Measurements from ENCODE around the gene CYP2C9. TPM values are rescaled to one million over a fixed set of nuclear protein-coding genes. Genes with fewer than 3 reads are reported as not detected.

Gene CYP2C9
- total RNA-seq, 3 donors from 2014 or later: not detected

DNA sequence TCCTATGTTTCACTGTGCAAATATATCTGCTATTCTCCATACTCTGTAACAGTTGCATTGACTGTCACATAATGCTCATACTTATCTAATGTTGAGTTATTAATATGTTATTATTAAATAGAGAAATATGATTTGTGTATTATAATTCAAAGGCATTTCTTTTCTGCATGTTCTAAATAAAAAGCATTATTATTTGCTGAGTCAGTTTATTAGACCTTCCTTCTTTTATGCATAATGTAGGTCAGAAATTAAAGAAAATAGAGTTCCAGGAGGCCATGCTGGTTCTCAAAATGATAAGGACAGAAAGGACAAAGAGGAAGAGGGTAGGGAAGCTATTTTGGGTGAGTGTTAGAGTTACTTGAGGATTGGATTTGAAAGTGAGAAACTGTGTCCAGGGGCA is 50.7 kb downstream of the CYP2C9 start:
- no peak for DNase-seq (ENCODE audit: low spot score in 2 of 2)
- H3K36me3 ChIP-seq: no peaks in the 10 kb centered on the region
- no peak overlapping the region for H3K4me3 ChIP-seq
- TF ChIP-seq POLR2AphosphoS5 (IDR thresholded peaks at IDR 0.05): no peak
- TF ChIP-seq, protein P1, sequence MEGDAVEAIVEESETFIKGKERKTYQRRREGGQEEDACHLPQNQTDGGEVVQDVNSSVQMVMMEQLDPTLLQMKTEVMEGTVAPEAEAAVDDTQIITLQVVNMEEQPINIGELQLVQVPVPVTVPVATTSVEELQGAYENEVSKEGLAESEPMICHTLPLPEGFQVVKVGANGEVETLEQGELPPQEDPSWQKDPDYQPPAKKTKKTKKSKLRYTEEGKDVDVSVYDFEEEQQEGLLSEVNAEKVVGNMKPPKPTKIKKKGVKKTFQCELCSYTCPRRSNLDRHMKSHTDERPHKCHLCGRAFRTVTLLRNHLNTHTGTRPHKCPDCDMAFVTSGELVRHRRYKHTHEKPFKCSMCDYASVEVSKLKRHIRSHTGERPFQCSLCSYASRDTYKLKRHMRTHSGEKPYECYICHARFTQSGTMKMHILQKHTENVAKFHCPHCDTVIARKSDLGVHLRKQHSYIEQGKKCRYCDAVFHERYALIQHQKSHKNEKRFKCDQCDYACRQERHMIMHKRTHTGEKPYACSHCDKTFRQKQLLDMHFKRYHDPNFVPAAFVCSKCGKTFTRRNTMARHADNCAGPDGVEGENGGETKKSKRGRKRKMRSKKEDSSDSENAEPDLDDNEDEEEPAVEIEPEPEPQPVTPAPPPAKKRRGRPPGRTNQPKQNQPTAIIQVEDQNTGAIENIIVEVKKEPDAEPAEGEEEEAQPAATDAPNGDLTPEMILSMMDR (IDR thresholded peaks at IDR 0.05): no peak
- TF ChIP-seq POLR2A (IDR thresholded peaks at IDR 0.05): no peak
- no peaks in the 10 kb centered on the region for H3K4me1 ChIP-seq
- H3K27me3 ChIP-seq: no peaks in the 10 kb centered on the region
- peaks cover 3 to 27% of the 10 kb centered on the region in 2 donors for H3K9me3 ChIP-seq
- no peak overlapping the region for H3K27ac ChIP-seq
- intact Hi-C loops (cut with DNase I; ENCODE audit: low total_unique reads): no loop called here

DNA sequence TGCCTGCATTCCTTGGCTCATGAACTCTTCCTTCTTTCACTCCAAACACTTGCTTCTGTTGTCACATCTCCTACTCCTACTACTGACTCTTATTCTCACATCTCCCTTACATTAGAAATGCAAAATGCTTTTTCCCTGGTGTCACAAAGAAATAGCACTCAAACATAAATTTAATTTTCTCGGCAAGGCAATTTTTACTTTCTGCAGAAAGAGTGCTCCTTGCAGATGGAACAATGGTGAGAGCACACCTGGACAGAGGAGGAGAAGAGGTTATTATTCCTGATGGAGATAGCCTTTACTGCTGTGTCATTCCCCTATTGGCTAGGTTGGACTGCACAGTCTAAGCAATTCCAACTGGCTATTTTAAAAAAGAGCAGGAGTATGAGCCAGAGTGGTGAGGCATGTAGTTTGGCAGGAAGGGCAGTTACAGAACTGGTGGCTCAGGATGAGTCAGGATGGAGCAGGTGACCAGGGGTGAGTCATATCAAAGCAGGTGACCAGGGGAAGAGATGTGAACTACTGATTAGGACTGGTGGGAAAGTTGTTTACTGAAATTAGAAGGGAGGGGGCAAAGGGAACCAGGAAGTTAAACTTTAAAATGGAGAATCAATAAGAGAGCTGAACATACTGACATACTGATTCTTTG is 52.9 kb downstream of the CYP2C9 start:
- no peak overlapping the region for H3K4me3 ChIP-seq
- peaks cover 3 to 27% of the 10 kb centered on the region in 2 donors for H3K9me3 ChIP-seq
- H3K27me3 ChIP-seq: no peaks in the 10 kb centered on the region
- TF ChIP-seq, protein P1 (IDR thresholded peaks at IDR 0.05): no peak
- TF ChIP-seq POLR2AphosphoS5 (IDR thresholded peaks at IDR 0.05) (no peak), POLR2A (IDR thresholded peaks at IDR 0.05) (no peak)
- no peak overlapping the region for H3K27ac ChIP-seq
- H3K4me1 ChIP-seq: no peaks in the 10 kb centered on the region
- intact Hi-C loops (cut with DNase I; ENCODE audit: low total_unique reads): no loop called here
- no peaks in the 10 kb centered on the region for H3K36me3 ChIP-seq
- DNase-seq (ENCODE audit: low spot score in 2 of 2): no peak

DNA sequence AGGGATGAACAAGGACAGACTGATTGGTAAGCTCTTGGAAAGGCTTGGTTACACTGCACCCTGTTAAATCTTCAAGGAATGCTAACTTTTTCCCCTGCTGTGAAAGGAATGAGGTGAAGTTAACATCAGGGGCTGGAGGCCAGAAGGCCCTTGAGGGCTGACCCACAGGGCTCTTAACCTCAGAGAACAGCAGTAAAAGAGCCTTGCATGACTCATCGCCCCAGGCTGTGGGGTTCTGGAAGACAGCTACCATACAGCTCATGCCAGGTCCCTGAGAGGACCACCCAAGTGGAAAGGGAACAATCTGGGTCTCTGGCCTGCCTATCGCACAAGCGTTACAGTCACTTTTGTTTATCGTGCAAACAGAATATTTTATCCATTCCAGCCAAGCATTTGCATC is 54.4 kb downstream of the CYP2C9 start:
- H3K27me3 ChIP-seq: no peaks in the 10 kb centered on the region
- intact Hi-C loops (cut with DNase I; ENCODE audit: low total_unique reads): no loop called here
- no peaks in the 10 kb centered on the region for H3K4me1 ChIP-seq
- no peak overlapping the region for H3K27ac ChIP-seq
- peaks cover 3 to 27% of the 10 kb centered on the region in 2 donors for H3K9me3 ChIP-seq
- TF ChIP-seq POLR2A (IDR thresholded peaks at IDR 0.05): no peak
- TF ChIP-seq, protein P1 (IDR thresholded peaks at IDR 0.05): no peak
- TF ChIP-seq POLR2AphosphoS5 (IDR thresholded peaks at IDR 0.05): no peak
- no peaks in the 10 kb centered on the region for H3K36me3 ChIP-seq
- no peak for DNase-seq (ENCODE audit: low spot score in 2 of 2)
- H3K4me3 ChIP-seq: no peak overlapping the region

DNA sequence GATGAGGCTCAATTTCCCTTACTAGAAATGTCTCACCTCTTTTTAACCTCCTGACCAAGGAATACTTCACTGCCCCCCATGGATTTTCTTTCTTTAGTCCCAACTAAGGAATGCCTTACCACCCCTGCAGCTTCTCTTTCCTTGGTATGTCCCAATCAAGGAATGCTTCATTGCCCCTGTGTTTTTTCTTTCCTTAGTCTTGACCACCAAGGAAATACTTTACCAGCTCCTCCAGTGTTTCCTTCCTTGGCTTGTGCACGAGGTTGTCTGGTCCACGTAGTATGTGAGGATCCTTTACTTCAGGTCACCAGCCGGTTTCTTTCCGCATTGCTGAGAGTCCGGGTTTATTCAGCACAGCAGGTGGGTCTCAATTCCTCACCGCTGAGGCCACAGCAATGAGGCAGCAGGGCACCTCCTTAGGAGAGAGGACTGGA is 59.3 kb downstream of the CYP2C9 start:
- TF ChIP-seq, protein P1 (IDR thresholded peaks at IDR 0.05): no peak
- no peak for TF ChIP-seq POLR2AphosphoS5 (IDR thresholded peaks at IDR 0.05)
- TF ChIP-seq POLR2A (IDR thresholded peaks at IDR 0.05): no peak
- no peaks in the 10 kb centered on the region for H3K36me3 ChIP-seq
- intact Hi-C loops (cut with DNase I; ENCODE audit: low total_unique reads): no loop called here
- H3K9me3 ChIP-seq: no peaks in the 10 kb centered on the region
- DNase-seq (ENCODE audit: low spot score in 2 of 2): no peak
- H3K4me1 ChIP-seq: no peaks in the 10 kb centered on the region
- H3K4me3 ChIP-seq: no peak overlapping the region
- no peaks in the 10 kb centered on the region for H3K27me3 ChIP-seq
- H3K27ac ChIP-seq: no peak overlapping the region

DNA sequence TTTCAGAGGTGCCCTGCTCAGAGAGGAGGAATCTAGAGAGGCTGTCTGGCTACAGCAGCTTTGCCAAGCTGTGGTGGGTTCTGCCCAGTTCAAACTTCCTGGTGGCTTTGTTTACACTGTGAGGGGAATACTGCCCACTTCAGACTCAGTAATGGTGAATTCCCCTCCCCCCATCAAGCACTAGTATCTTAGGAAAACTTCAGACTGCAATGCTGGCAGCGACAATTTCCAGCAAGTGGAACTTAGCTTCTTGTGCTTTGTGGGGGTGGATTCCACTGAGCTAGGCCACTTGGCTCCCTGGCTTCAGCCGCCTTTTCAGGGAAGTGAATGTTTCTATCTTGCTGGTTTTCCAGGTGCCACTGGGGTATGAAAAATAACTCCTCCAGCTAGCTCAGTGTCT is 88.0 kb downstream of the CYP2C9 start:
- intact Hi-C loops (cut with DNase I; ENCODE audit: low total_unique reads): no loop called here
- no peaks in the 10 kb centered on the region for H3K4me1 ChIP-seq
- H3K27ac ChIP-seq: no peak overlapping the region
- no peak overlapping the region for H3K4me3 ChIP-seq
- H3K27me3 ChIP-seq: no peaks in the 10 kb centered on the region
- no peaks in the 10 kb centered on the region for H3K36me3 ChIP-seq
- peaks cover 0 to 3% of the 10 kb centered on the region in 2 donors for H3K9me3 ChIP-seq
- DNase-seq (ENCODE audit: low spot score in 2 of 2): no peak
- TF ChIP-seq POLR2AphosphoS5 (IDR thresholded peaks at IDR 0.05): no peak
- TF ChIP-seq POLR2A (IDR thresholded peaks at IDR 0.05): no peak
- TF ChIP-seq, protein P1 (IDR thresholded peaks at IDR 0.05): no peak
